ENCODE measurements around the gene CKMT1B.
"Not testable (repeated sequence)": the region's sequence is repeated elsewhere in the genome, so short reads cannot be mapped to it uniquely, and the experiment has no call there.

- TF ChIP-seq CTCF (conservative IDR thresholded peaks at IDR 0.05; ENCODE audit: low read length); EZH2phosphoT487 (IDR thresholded peaks at IDR 0.05; ENCODE audit: borderline replicate concordance): not testable (repeated sequence)
Measured at GRCh38 chr15:43617750-43618149, 23.9 kb downstream of the CKMT1B start.

Measured in Loucy (cell line).